GM13976 (cell line): ENCODE data around the gene ELOVL5.
"Not testable (repeated sequence)": the region's sequence is repeated elsewhere in the genome, so short reads cannot be mapped to it uniquely, and the experiment has no call there.

ENCODE experiments used
- DNase-seq: peaks from one replicate; pipeline ENCODE4 v3.0.0; 2012; ENCODE audit warnings: low spot score
- in situ Hi-C: fragments of 300-500 bp; cut with MboI; formaldehyde crosslinking; loops from one replicate; pipeline ENCODE4 v1.12.0; 2022; ENCODE audit warnings: low sequenced_read_pairs, mixed read lengths, inconsistent platforms; ENCODE audit not compliant: unreplicated experiment
- TF ChIP-seq, protein P1 (sequence below): IDR thresholded peaks from 2 replicates; pipeline ENCODE4 v1.5.1; 2012; ENCODE audit warnings: borderline replicate concordance, mild to moderate bottlenecking; ENCODE audit not compliant: insufficient read depth; ENCODE audit errors: extremely low read depth, missing control alignments, control extremely low read depth

Gene ELOVL5

DNA sequence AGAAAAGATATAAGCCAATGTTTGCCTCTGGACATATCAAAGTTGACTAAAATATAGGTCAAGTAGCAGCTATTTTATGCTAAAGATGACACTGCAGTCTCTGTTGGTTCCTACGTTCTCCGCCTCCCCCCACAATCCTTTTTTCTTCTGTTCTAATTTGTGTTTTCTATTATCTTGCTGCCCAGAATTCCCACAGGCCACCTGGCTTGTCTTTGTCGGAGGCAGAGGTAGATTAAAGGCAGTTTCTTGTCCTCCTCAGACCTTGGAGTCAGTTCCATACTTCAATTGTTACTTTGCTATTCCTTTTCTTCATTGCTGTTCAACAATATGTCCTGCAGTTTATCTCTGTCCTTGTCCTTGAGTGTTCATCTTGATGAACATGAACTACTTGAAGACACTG lies 3.6 kb upstream of the ELOVL5 start:
- DNase-seq = no peak
- TF ChIP-seq, protein P1, sequence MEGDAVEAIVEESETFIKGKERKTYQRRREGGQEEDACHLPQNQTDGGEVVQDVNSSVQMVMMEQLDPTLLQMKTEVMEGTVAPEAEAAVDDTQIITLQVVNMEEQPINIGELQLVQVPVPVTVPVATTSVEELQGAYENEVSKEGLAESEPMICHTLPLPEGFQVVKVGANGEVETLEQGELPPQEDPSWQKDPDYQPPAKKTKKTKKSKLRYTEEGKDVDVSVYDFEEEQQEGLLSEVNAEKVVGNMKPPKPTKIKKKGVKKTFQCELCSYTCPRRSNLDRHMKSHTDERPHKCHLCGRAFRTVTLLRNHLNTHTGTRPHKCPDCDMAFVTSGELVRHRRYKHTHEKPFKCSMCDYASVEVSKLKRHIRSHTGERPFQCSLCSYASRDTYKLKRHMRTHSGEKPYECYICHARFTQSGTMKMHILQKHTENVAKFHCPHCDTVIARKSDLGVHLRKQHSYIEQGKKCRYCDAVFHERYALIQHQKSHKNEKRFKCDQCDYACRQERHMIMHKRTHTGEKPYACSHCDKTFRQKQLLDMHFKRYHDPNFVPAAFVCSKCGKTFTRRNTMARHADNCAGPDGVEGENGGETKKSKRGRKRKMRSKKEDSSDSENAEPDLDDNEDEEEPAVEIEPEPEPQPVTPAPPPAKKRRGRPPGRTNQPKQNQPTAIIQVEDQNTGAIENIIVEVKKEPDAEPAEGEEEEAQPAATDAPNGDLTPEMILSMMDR = no peak
- in situ Hi-C loops = no loop called here

DNA sequence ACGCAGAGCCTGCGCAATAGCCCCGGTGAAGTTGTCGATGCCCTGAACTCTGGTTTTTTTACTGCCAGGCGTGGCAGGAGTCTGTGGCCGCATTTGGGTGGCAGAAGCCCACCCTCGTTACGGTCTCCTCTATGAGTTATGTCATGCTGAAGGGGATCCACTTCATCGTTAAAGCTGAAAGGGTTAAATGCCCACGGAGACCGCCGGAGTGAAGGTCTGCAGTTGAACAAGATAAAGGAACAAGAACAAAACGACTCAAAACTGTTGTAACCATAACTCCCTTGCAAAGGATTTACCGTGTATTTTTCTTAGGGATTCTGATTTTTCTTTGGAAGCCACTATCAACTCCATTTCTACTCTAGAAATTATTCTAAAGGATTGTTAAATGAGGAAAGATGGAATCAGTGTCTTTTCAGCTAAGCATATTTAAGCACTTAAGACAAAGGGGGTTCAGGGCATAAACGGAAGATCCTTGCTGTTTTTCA lies 501 bp upstream of the ELOVL5 start:
- in situ Hi-C loops = no loop called here
- TF ChIP-seq, protein P1 = no peak
- no peak for DNase-seq

DNA sequence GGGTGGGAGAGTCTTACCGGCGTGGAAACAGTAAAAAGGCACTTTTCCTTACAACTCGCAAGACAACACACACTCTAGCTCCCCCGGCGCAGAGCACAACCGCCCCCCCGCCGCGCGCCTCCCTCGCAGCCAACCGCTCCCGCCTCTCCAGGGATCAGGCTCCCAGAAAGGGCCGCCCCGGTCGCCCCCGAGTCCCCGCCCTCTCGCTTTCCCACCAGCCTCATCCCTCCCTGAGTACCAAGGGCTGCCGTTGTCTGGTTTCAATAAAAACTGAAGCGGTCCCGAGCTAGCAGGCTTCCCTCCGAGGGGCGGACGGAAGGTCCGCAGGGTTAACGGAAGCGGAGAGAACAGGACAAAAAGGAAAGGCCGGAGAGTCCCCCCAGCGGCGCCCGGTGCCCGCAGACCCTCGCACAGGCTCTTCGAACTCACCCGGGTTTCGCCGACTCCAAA lies 804 bp downstream of the ELOVL5 start:
- in situ Hi-C loops = no loop called here
- TF ChIP-seq, protein P1 = no peak
- peak; percentile 53 for DNase-seq

DNA sequence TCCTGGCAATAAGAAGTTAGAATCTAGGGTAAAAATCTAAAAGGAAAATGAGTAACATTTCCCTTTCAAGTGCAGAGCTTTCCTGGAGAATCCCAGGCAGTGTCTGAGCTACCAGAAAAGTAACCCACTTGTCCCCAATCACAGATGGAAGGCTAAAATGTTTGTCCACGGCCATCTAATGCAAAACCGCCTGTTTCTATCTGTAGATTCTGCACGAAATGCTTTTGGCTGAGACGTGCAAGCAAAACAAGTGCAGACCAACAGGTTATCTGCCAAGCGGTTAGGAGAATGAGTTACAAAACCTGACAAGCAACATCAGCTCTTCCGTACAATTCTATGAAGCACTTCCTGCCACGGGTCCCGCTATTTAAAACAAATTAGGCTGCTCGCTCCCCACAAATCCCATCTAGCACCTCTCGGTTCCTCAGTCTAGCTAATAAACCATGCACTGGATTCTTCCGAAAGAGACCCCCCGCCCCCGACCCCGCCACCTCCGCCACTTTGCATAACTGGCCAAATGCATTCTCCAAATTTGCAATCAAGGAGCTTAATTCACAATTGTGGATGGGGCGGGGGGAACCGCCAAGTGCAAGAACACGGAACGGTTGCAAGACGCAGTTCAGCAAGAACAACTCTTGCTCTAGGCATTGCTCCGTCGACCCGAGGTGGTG lies 1.4 kb downstream of the ELOVL5 start:
- no peak for DNase-seq
- in situ Hi-C loops = no loop called here
- TF ChIP-seq, protein P1 = no peak

DNA sequence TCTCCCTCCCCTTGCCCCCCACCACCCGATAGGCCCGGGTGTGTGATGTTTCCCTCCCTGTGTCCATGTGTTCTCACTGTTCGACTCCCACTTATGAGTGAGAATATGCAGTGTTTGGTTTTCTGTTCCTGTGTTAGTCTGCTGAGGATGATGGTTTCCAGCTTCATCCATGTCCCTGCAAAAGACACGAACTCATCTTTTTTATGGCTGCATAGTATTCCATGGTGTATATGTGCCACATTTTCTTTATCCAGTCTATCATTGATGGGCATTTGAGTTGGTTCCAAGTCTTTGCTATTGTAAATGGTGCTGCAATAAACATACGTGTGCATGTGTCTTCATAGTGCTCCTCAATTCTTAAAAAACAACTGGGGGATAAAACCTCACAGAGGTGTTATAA lies 2.7 kb downstream of the ELOVL5 start:
- in situ Hi-C loops, DNase-seq: not testable (repeated sequence)

DNA sequence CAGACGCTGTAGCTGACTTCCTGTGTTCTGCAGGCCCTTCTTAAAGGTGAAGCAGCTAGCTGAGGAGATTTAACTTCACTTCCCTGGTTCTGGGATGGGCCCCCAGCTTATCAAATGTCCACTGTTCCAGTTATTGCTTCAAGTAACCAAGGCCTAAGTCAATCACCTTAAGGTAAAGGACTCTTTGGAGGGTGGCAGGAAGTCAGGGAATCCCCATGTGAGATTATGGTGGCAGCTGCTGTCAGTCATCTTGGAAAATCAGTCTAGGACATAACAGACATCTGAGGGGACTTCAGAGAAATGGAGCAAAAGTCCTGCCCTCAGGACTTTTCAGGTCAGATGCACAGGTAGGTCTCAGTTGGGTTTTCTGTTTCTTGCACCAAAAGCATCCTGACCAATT lies 3.8 kb downstream of the ELOVL5 start:
- in situ Hi-C loops = no loop called here
- DNase-seq = no peak
- TF ChIP-seq, protein P1 = no peak

DNA sequence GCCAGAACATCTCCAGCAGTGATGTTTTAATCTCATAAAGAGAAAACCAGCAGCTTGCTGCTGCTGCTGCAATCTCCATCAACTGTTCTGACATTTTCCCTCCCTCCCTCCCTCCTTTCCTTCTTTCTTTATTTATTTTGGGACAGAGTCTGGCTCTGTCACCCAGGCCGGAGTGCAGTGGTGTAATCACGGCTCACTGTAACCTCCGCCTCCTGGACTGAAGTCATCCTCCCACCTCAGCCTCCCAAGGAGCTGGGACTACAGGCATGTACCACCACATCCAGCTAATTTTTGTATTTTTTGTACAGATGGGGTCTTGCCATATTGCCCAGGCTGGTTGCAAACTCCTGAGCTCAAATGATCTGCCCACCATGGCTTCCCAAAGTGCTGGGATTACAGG lies 5.7 kb downstream of the ELOVL5 start:
- in situ Hi-C loops = no loop called here
- no peak for DNase-seq
- TF ChIP-seq, protein P1 = no peak
